ENCODE results near the gene VPS39.
"Not testable (repeated sequence)": the region's sequence is repeated elsewhere in the genome, so short reads cannot be mapped to it uniquely, and the experiment has no call there.

Gene VPS39

DNA sequence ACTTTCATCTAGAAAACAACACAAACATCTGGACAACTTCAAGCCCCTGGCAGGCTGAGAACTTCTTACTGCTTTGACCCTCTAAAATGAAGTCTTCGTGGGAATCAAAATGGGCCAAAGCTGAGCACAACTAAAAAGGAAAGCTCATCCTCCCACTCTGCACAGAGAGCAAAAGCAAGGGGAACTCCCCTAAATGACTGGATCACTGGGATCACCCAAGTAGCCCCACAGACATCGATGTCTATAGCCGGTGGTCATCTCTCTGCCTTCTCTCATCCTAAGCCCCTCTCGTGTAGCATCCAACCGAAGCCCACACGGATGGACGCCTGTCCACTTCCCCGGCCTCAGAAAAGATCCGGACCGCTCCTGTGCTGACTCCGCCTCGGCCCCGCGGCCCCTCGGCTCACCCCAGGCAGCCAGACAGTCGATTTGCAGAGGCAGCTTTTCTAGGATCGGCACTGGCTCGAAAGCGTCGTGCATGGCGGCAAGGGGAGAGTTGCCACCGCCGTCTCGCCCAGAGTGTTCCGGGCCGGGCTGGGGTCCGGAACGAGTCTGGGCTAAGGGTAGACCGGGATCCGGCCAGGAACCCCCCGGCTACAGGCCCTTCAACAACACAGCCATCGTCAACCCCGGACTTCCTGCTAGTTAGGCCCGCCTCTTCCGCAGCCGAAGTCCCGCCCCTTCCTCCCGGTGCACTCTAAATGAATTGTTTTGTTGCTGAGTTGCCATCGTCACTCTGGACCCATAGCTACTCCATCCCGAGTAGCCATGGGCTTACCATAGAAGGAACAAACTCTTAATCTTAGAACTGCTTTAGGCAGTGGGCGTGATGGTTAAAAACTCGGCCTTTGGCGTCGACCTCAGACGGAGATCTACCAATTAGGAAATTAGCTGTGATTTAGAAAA lies at the start of gene VPS39:
VPS39 (minus strand) TSS at position 631 of the 906 bp plus-strand sequence; CDS start at position 480, 151 bp downstream.
- peak; percentile 65 to 76 (median 70) for DNase-seq (ENCODE audit: low read depth in 3 of 3)

DNA sequence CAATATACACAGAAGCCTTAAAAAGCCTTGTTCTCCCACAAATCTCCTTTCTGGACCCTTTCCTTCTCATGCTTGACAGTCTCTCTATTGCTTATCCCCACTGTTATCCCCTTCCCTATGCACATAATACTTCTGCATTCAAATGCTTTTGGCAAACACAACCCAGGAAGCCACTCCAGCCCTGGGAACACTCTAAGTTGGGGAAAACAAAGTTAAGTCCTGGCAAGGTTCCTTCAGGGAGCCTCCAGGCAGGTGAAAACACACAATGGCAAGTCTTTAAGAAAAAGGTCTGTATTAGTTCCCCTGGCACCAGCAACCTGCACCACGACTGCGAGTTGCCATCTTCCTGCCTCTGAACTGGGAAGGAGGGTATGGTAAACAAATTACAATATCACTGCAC lies 45.2 kb upstream of the VPS39 start:
- DNase-seq (ENCODE audit: low read depth in 3 of 3): no peak

- no peak for DNase-seq (ENCODE audit: low read depth in 3 of 3)
These were observed 32.7 kb upstream of the VPS39 start for GRCh38 chr15:42240823-42241222.

- no peak for DNase-seq (ENCODE audit: low read depth in 3 of 3)
These were observed 31.6 kb upstream of the VPS39 start for GRCh38 chr15:42239528-42240182.

GRCh38 chr15:42233107-42233506 lies 25.0 kb upstream of the VPS39 start:
- DNase-seq (ENCODE audit: low read depth in 3 of 3): no peak

GRCh38 chr15:42232606-42233005 lies 24.5 kb upstream of the VPS39 start:
- no peak for DNase-seq (ENCODE audit: low read depth in 3 of 3)

DNA sequence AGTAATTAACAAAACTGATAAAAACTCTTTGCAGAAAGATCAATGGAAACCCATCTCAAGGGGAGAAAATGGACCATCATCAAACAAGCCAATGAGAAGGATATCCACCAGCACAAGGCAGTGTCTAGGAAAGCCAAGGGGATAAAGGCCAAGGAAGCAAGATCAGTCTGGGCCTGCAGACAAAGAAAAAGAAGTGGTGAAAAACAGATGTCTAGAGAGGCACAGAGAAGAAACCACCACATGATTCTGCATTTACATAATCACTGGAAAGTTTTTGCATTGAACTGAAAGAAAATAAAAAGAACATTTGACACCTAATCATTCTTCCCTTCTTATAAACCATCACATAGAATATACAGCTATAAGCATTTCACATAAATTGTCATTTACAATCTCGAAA lies 23.0 kb upstream of the VPS39 start:
- no peak for DNase-seq (ENCODE audit: low read depth in 3 of 3)

- DNase-seq (ENCODE audit: low read depth in 3 of 3): not testable (repeated sequence)
These were observed 20.9 kb upstream of the VPS39 start for GRCh38 chr15:42228981-42229380.

DNA sequence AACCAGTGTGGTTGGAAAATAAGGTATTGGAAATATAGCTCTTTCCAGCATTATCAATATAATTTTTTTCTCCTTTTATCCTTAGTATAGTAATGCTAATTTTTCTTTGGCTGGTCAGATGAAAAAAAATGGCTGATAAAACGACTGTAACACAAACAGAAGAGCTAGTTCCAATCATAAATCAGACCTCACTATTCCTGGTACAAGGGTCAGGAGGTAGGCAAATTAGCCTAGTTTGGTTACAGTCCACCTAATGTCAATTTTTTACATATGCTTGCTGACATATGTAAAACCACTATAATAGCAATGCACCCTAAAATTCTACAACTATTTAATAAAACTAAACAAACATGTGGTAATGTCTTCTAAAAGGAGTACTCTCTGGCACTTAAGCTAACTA lies 19.9 kb upstream of the VPS39 start:
- no peak for DNase-seq (ENCODE audit: low read depth in 3 of 3)

- no peak for DNase-seq (ENCODE audit: low read depth in 3 of 3)
These were observed 18.5 kb upstream of the VPS39 start for GRCh38 chr15:42226648-42227047.

DNA sequence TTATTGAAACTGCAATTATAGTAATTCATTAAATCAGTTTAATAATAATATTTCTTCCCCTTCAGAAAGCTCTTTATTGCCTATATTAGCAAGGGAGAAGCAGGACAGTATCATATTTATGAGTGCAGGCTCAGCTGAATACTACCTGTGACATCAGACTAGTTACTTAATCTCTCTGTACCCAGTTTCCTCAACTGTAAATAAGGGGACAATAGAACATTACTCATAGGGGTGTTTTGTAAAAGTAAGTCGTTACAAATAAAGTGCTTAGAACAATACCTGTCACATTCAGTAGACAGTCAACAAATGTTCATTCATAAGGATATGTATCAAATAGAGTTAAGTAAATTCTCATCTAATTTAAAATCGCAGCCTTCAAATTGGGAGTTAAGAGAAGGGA lies 12.1 kb upstream of the VPS39 start:
- no peak for DNase-seq (ENCODE audit: low read depth in 3 of 3)

- no peak for DNase-seq (ENCODE audit: low read depth in 3 of 3)
These were observed 11.0 kb upstream of the VPS39 start for GRCh38 chr15:42218953-42219592.

DNA sequence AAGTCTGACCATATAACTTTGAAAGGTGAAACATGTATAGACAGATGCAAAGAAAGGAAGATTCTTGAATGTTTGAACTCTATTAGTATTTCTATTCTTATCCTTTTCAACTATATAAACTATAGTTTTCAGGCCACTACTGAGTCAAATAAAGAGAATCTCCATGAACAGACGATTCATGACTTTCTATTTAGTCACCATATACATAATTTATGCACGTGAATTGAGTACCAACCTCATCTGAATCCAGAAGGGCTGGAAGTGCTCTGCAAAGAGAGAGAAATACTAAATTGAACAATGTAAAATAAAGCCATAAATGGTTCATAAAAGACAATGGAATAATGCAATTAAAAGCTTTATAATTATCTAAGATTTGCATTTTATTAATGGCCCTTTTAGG lies 9.5 kb upstream of the VPS39 start:
- no peak for DNase-seq (ENCODE audit: low read depth in 3 of 3)

- no peak for DNase-seq (ENCODE audit: low read depth in 3 of 3)
These were observed 8.1 kb upstream of the VPS39 start for GRCh38 chr15:42215913-42216829.

DNA sequence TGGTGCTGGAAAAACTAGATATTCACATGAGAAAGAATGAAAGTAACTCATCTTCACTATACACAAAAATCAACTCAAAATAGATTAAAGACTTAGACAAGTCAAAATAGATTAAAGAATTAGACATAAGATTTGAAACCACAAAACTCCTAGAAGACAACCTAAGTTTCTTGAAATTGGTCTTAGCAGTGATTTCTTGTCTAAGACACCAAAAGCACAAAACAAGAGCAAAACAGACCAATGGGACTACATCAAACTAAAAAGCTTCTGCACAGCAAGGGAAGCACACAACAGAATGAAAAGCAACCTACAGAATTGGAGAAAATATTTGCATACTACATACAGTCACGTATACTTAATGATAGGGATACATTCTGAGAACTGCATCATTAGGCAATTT lies 6.5 kb upstream of the VPS39 start:
- no peak for DNase-seq (ENCODE audit: low read depth in 3 of 3)

GRCh38 chr15:42213511-42213910 lies 5.4 kb upstream of the VPS39 start:
- no peak for DNase-seq (ENCODE audit: low read depth in 3 of 3)

DNA sequence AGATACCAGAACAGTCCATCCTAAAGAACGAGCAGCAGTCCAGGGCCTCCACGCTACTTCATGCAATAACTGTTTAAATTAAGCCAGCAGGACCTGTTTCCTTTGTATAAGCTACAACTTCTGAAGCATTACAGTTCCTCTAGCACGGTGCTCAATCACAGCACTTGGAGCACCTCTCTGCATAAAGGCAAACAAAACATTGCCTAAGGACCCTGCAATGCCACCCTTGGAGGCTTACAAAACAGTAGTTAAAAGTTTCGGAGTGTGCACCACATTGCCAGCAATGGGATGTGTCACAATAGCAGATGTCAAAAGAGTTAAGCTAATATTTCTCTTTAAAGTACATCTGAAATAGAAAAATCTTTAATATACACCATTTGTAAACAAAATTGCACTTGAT lies 2.6 kb upstream of the VPS39 start:
- DNase-seq (ENCODE audit: low read depth in 3 of 3): no peak

DNA sequence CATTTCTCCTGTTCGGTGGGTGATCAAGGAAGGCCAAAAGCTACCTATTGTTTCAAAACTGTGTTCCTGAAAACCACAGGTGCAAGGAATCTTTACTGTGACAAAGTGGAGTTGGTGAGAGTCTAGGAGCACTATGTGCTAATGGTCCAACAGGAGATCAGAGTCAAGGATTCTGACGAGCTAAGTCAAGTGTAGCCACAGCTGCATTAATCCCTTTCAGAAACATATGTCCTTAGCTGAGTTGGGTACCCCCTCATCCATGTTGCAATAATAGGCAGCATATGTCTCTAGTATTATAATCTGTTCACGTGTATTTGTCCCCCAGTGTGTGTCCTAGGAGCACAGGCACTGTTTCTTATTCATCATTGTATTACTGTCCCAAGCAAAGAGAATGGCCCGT lies 1.7 kb downstream of the VPS39 start:
- DNase-seq (ENCODE audit: low read depth in 3 of 3): no peak

DNA sequence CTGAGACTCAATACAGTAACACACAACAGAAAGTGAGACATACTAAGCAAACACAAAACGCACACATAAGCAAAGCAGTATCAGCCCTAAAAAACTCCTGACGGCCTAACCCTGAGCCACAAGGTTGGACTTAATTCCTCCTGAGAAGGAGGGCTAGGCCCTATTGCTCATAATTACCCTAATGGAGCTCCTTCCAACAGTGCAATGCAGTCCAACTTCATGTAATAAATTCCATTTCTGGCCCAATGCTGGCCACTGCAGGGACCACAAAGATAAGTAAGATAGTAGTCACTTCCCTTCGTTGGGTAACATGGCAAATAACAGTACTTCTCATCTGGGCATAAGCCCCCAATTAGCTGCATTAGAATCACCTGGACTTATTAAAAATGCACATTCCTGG lies 4.2 kb downstream of the VPS39 start:
- DNase-seq (ENCODE audit: low read depth in 3 of 3): no peak

- DNase-seq (ENCODE audit: low read depth in 3 of 3): no peak
These were observed 5.5 kb downstream of the VPS39 start for GRCh38 chr15:42202653-42203052.

- no peak for DNase-seq (ENCODE audit: low read depth in 3 of 3)
These were observed 6.3 kb downstream of the VPS39 start for GRCh38 chr15:42201801-42202200.

- no peak for DNase-seq (ENCODE audit: low read depth in 3 of 3)
These were observed 9.0 kb downstream of the VPS39 start for GRCh38 chr15:42199126-42199525.

All from stimulated activated CD4-positive, alpha-beta T cell treated with anti-CD3 and anti-CD28 coated beads, TNF-alpha, amount 100 ng/mL, for 48 hours (primary cell).